NCI-H510A (cell line): ENCODE measurements around the gene PYCARD.
"Not testable (repeated sequence)": the region's sequence is repeated elsewhere in the genome, so short reads cannot be mapped to it uniquely, and the experiment has no call there.

Source experiments
- DNase-seq: peaks from one replicate; lab custom pipeline; 2025; lab: John Stamatoyannopoulos, UW

Gene PYCARD

DNA sequence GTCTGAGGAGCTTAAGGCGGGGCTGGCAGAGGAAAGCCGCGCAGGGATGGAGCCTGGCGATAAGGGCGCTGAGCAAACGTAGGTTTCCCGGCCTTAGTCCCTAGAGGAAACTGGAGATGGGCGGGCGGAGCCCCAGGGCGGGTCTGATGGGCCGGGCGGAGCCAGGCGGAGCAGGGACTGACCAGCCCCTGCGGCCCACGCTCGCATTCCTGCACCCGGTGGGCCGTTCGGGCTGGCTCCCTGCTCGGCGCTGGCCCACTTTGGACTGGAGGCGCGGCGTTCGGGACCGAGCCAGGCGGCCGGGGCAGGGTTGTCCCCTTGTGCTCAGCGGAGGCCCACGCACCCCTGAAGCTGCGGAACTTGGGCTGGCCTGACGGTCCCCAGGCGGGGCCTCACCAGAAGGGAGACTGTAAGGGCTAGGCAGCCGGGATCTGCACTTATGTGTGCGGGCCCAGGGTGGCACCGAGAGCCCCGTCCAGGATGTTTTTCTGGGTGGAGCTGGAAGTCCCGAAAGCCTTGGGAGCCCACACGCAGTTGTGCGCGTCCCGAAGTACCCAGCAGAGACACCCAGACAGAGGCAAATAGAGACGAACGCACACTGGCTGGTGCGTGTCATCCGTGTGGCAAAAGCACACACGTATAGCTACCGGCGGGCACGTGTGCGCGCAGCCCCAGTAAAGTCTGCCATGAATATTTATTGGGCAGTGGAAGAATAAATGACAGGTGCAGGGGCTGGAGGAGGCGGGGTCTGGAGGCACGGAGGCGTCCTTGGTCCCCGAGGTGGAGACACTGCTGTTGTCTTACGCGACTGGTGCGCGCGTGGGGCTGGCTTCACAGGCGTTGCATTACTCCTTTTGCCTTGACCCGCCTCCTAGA lies 13.0 kb upstream of the PYCARD start:
- DNase-seq, result peak; percentile 58

DNA sequence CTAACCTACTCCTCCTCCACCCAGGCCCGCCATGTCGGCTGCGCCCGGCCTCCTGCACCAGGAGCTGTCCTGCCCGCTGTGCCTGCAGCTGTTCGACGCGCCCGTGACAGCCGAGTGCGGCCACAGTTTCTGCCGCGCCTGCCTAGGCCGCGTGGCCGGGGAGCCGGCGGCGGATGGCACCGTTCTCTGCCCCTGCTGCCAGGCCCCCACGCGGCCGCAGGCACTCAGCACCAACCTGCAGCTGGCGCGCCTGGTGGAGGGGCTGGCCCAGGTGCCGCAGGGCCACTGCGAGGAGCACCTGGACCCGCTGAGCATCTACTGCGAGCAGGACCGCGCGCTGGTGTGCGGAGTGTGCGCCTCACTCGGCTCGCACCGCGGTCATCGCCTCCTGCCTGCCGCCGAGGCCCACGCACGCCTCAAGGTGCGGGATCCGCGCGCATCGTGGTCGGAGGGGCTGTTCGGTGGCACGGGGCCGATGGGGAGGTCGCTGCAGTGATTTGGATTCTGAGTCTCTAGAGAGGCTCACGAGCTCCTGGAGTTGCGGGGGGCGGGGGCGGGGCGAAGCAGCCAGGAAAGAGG lies 12.2 kb upstream of the PYCARD start:
- peak; percentile 29 for DNase-seq

DNA sequence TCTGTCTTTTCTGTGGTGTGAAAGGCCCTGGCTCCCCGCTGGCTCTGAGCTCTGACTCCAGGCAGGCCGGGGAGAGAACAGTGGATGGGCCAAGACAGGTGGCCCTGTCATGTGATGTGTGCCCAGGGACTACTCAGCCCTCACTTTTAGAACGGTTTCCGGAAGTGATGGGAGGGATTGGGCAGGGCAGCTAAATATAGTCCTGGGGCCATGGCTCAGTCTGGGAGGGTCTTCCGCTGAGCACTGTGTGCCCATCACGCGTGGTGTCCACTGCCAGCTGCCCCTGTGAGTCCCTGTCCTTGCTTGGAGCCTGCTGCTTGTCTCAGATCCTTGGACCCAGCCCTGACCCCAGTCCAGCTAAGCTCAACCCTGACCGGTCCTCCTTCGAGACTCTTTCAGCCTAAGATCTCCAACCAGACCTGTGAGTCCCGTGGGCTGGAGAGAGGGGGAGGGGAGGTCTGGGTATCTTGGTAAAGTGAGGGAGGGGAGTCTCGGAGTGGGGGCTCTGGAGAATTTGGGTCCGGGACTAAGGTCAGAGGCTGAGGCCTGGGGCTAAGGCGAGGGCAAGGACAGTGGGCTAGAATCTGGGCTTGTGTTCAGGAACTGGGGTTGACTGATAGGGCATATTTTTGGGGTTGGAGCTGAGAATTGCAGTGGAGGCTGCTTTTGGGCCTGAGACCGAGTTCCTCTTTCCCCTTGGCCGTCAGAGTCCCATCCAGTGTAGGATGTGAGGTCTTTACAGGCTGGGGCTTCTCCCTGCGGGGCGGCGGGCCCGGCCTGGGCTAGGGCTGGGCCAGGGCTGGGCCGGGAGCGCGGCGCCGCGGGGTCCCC lies 11.5 kb upstream of the PYCARD start, which contains the start of gene TRIM72:
TRIM72 (plus strand) TSS at position 243 of the 831 bp plus-strand sequence. CDS start 620 bp downstream, outside the sequence.
- peak; percentile 36 for DNase-seq

DNA sequence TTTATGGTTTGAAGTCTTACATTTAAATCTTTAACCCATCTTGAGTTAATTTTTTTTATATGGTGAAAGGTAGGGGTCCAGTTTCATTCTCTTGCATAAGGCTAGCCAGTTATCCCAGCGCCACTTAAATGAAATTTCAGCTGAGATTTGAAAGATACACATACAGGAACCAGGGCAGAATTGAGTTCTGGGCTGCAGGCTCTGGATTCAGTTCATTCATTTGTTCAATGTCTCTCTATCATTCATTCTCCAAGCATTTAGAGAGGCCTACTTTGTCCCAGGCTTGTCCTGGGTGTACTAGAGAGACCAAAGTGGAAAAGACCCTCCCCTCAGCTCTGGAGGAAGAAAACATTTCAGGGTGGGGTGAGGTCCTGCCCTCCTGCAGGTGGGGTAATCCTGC lies 10.8 kb upstream of the PYCARD start:
- DNase-seq, result no peak

DNA sequence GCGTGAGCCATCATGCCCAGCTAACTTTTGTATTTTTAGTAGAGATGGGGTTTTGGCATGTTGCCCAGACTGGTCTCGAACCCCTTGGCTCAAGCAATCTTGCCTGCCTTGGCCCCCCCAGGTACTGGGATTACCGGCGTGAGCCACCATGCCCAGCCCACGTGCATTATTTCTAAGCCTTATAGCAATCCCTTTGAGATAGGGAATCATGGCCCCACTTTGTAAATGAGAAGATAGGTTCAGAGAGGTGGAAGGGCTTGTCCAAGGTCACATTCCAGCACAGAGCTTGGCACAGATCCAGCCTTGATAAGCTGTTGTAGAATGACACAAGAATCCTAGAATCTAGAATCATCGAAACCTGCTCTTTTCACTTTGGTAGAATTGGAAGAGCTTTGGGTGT lies 4.2 kb upstream of the PYCARD start:
- no peak for DNase-seq

DNA sequence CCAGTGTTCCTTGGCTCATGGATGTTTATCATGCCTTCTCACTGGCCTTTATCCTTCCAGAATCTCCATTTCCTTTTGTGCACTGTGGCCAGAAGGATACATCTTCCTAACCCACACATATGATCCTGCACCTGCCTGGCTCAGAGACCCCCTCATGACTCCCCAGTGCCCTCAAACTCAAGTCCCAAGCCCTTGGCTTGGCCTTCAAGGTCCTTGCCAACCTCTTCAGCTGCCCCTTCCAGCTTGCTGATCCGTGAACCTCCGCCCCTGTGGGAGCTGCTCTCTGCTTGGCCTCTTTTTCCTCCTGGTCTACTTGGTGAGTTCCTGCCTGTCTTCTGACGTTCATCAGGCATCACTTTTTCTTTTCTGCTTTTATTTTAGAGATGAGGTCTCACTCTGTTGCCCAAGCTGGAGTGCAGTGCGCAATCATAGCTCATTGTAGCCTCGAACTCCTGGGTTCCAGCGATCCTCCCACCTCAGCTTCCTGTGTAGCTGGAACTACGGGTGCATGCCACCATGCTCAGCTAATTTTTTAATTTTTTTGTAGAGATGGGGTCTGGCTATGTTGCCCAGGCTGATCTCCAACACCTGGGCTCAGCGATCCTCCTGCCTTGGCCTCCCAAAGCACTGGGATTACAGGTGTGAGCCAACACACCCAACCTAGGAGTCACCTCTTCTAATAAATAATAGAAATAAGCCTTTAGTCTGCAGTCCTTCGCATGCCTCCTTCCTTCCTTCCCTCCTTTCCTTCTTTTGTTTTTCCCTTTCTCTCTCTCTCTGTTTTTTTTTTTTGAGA lies 2.5 kb upstream of the PYCARD start:
- DNase-seq, result no peak

DNA sequence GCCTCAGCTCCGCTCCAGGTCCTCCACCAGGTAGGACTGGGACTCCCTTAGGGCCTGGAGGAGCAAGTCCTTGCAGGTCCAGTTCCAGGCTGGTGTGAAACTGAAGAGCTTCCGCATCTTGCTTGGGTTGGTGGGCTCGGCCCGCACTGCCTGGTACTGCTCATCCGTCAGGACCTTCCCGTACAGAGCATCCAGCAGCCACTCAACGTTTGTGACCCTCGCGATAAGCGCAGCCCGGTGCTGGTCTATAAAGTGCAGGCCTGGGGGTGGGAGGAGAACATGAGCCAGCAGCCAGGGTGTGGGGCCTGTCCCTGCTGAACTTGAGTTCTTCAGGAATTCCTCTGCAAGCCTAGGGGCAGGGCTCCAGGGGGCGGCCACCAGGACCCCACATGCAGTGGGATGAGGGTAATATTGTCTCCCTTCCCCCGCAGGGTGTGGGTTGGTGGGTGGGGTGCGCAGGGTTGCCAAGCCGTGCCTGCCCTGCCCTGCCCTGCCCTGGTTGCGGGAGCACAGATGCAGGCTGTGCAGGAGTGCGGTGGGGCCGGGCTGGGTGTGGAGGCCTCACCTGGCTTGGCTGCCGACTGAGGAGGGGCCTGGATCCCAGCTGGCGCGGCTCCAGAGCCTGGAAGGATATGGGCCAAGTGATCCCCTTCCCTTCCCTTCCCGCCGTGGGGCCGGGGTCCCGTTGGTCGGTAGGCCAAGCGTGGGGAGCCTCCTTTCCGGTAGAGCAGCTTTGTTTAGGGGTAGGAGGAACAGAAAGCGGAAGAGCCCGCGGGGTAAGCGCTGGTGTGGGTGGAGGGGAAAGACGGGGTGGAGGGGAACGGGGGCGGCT lies 762 bp downstream of the PYCARD start:
- DNase-seq, result no peak

DNA sequence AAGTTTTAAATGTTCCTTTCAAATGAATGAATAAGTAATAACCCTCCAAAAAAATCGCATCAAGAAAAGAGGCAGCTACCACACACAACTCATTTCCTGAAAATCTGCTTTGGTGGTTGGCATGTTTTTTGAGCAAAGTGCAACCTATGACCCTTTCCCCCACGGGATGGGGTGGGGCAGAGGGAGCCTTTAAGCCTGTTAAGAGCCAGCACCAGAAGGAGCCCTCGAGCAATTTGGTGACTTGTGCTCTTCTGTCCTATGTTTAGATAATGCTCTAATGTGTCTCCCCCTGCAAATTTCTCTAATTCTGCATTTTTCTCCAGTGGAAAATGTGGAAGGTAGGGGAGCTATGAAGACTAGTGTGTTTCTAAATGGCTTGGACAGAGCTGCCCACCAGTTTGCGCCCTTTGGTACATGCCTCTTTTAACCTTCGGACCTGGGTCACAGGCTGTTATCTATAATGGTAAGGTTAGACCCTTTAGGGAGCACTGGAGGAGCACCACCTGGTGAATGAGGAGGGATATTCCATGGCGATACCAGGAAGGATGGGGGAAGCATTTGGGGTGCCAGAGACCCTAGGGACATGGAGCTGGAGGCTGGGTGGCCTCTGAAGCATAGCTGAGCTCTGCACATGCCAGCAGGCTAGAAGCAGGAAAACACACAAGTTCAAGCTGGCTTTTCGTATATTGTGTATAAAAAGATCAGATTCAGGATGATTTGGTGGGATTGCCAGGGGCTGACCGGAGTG lies 1.6 kb downstream of the PYCARD start:
- DNase-seq, result no peak

DNA sequence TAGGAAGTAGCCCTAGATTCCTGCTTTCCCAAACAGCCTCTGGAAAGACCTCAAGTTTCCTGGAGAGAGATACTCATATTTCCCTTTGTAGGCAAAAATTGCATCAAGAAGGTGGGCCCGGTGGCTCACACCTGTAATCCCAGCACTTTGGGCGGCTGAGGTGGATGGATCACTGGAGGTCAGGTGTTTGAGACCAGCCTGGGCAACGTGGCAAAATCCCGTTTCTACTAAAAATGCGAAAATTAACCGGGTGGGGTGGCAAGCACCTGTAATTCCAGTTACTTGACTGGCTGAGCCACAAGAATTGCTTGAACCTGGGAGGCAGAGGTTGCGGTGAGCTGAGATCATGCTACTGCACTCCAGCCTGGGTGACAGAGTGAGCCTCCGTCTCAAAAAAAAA lies 2.4 kb downstream of the PYCARD start:
- DNase-seq, result not testable (repeated sequence)

DNA sequence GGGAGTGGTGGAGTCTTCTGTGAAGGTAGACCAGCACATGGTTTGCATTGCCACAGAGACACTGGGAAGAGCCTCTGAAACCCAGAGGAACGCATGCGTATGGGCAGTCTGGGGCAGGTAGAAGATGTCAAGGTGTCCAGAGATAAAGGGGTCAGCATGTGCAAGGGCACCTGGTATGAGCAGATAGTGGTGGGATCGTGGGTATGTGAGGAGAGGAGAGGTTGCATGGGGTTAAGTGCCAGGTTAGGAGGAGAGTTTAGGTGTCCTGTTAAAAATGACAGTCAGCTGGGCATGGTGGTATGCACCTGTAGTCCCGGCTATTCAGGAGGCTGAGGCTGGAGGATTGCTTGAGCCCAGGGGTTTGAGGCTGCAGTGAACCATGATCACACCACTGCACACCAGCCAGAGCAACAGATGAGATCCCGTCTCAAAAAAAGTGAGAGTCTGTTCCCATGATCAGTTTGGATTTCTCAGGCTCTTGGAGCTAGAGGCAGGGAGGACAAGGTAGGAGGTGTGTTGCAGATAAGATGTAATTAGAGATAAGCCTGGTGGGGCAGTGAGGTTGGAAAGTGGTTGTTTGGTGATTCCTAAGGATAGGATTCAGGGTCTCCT lies 3.0 kb downstream of the PYCARD start:
- no peak for DNase-seq

DNA sequence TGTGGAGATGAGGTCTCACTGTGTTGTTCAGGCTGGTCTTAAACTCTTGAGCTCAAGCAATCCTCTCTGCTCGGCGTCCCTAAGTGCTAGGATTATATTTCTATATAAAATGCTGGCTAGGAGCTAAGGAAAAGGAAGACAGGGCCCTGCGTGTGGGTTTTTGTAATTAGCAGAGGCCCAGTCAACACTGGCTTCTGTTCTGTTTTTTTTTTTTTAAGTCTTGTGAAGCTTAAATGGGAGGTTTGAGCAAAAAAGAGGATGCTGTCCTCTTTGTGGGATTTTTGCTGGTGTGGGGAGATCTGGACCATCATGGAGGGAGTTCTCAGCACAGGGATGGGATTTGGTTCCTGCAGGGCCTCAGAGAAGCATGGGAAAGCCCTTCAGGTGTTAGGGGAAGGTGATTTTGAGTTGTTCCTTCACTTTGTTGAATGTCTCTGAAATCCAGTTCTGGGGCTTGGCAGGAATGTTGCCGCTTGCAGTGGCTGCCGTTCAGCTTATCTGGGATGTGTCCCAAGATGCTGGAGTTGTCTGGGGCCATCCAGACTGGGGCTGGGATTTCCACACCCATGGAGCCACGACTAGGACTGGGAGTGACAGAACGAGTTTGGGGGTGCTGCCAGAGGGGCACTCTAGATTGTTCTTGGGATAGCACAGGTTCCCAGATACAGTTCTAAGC lies 4.2 kb downstream of the PYCARD start:
- DNase-seq, result no peak

DNA sequence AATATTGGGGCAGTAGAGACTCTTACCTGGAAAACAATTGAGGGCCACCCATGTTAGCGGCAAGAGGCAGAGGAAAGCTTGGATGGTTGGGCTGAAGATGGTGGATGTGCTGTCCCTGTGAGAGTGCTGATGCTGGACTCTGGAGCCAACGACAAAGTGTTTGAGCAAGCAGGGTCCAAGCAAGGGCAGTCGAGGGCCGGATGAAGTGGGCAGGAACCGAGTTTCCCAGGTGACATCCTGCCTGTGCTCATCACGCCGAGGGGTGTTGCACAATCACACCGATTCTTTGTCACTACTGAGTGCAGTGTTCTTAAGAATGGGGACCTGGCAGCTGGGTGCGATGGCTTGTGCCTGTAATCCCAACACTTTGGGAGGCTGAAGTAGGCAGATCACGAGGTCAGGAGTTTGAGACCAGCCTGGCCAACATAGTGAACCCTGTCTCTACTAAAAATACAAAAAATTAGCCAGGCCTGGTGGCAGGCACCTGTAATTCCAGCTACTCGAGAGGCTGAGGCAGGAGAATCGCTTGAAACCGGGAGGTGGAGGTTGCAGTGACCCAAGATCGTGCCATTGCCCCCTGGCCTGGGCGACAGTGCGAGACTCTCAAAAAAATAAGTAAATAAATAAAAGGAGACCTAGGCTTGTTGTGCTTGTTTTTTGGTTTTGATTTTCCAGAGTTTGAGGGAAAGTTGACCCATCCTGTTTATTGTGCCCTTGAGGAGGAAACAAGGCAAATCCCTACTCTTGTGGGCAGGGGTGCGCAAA lies 6.1 kb downstream of the PYCARD start:
- DNase-seq, result no peak

DNA sequence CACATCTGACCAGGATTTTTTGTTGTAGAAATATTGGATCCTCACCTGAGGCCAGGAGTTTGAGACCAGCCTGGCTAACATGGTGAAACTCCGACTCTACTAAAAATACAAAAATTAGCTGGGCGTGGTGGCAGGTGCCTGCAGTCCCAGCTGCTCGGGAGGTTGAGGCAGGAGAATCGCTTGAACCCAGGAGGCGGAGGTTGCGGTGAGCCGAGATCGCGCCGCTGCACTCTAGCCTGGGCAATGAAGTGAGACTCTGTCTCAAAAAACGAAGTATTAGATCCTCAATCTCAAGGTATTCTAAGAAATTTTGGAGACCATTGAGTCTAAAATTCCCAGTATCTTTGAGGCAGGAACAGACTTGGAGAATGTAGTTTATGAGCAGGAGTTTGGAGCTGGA lies 6.7 kb downstream of the PYCARD start:
- not testable (repeated sequence) for DNase-seq

DNA sequence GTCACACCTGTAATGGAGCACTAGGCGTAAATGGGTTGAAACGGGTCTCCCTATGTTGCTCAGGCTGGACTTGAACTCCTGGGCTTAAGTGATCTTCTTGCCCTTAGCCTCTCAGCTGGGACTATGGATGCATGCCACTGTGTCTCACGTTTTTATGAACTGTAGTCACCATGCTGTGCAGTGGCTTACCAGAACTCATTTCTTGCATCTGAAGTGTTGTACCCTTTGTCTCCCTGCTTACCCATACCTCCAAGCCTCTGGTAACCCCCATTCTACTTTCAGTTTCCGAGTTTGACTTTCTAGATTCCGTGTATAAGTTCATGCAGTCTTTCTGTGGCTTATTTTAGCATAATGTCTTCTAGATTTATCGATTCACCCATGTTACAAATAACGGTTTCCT lies 7.7 kb downstream of the PYCARD start:
- DNase-seq, result no peak

DNA sequence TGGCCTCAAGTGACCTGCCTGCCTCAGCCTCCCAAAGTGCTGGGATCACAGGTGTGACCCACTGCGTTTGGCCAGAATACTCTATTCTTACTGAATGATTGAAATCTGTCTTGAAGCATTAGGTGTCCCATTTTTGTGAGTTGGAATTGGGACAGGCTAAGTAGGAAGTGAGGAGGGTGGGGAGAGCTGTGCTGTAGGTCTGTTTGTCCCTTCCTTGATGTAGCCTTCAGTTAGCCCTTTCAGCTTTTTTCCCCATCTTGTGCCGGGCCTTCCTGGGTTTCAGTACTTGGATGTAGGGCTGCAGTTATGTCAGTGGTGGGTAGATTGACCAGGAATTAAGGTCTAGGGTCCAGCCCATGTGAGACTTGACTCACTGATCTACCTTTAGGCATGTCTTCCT lies 8.7 kb downstream of the PYCARD start:
- DNase-seq, result no peak

DNA sequence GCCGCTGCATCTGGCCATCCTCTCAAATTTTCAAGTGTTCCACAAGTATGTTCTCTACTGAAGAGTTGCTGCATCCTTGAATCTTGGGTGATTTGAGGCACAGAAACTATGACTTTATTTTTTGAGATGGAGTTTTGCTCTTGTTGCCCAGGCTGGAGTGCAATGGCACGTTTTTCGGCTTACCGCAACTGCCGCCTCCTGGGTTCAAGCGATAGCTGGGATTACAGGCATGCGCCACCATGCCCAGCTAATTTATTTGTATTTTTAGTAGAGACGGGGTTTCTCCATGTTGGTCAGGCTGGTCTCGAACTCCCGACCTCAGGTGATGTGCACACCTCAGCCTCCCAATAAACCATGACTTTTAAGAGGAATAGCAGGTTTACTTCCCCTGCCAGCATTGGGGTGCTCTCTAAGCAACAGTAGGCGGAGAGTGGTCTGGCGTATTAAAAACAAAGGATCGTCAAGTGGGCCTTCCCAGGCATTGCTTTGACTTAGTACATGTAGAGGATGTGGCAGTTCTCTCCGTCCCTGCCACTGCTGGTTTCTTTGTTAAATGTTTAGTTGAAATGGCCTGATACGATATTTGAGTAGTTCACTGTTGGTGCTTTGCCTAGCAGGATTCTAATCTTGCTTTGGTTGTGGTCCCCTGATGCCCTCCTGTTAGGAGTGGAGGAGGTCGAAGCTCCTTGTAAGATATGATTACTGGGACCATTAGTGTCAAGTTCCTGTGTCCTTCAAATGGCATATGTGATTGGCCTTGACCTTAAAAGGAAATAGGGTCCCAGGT lies 9.5 kb downstream of the PYCARD start:
- no peak for DNase-seq

DNA sequence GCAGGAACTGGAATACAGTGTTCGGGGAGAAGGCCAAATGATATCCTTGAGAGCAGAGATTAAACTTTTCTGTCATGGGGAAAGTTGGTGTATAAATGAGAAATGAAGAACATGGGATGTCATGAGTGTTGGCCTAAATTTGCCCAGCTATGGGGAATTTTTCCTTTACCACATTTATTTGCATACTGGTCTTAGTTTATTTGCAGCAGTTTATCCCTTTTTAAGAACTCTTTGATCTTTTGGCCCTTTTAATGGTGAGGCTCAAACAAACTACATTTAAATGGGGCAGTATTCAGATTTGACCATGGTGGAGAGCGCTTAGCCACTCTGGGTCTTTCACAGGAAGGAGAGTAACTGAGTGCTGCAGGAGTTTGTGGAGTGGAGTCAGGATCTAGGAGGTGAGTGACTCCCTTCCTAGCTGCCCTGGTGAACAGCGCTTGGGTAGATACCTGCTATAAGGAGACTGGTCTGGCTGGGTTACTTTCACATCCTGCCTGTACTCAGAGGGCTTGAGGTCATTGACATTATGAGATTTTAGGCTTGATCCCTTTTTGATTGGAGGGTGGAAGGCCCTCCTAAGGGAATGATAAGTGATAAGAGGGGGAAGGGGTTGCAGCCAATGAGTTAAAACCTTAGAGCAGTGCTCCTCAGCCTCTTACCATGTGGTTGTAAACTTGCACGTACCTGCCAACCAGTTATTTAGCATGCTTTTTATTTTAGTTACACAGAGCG lies 10.7 kb downstream of the PYCARD start:
- no peak for DNase-seq
